ENCODE data around the gene CCDC34.

The CCDC34 gene

DNA sequence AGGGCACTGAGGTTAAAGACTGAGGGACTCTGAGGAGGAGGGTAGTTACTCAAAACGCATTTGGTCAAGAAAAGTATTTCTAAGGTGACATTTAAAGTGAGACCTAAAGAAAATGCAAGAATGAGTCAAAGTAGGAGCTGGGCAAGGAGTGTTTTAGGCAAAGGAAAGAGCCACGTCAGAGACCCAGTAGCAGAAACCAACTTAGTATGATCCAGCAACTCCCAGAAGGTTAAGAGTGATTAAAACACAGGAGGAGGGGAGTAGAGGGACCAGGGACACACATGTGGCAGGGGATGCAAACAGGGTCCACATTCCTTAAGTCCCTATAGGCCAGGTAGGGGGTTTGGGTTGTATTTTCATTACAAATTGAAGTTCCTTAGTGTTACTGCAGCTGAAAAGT, 24.3 kb upstream of the CCDC34 start:
- no peak overlapping the region for H2BK120ac ChIP-seq (ENCODE audit: low read depth, low read length)
- peak overlapping the region; percentile 5 for H3K27ac ChIP-seq (ENCODE audit: low read length, poor library complexity, severe bottlenecking)
- peak overlapping the region in 1 of 2 experiments; percentile 8 for H3K18ac ChIP-seq (ENCODE audit: low read depth in 1 of 2, low read length in 2 of 2)
- H3K23ac ChIP-seq (ENCODE audit: low read length in 2 of 2), result no peak overlapping the region
- H2AK5ac ChIP-seq (ENCODE audit: low read length, severe bottlenecking), result no peak overlapping the region
- H3K4me2 ChIP-seq (ENCODE audit: low read length, poor library complexity, severe bottlenecking), result no peak overlapping the region
- no peaks in the 10 kb centered on the region for H3K27me3 ChIP-seq (ENCODE audit: control insufficient read depth in 1 of 2, insufficient read depth in 1 of 2, low read length in 2 of 2)
- H3K36me3 ChIP-seq (ENCODE audit: control insufficient read depth in 1 of 2, insufficient read depth in 2 of 2, low read depth in 1 of 2, low read length in 2 of 2), result peaks cover 0 to 12% of the 10 kb centered on the region in 2 experiments
- H4K91ac ChIP-seq (ENCODE audit: low read length), result no peak overlapping the region
- no peak overlapping the region for H4K8ac ChIP-seq (ENCODE audit: low read length)
- no peak overlapping the region for H3K9ac ChIP-seq (ENCODE audit: low read length)
- H3K14ac ChIP-seq (ENCODE audit: low read length in 2 of 2), result no peak overlapping the region
- H2BK5ac ChIP-seq (ENCODE audit: low read depth, low read length, poor library complexity, severe bottlenecking), result no peak overlapping the region
- WGBS, result 14% methylated on average over 2 of the region's 2 CpGs
- H3K4me3 ChIP-seq (ENCODE audit: insufficient read depth in 1 of 2, low read depth in 1 of 2, low read length in 2 of 2), result no peak overlapping the region
- H3K9me3 ChIP-seq (ENCODE audit: control insufficient read depth, low read length), result no peaks in the 10 kb centered on the region
- DNase-seq, result no peak
- H2BK12ac ChIP-seq (ENCODE audit: low read length in 2 of 2), result peak overlapping the region in 1 of 2 experiments; percentile 63
- H2AFZ ChIP-seq (ENCODE audit: low read depth, low read length), result no peak overlapping the region
- no peak overlapping the region for H3K4ac ChIP-seq (ENCODE audit: low read depth in 1 of 2, low read length in 2 of 2)
- peaks cover 5% of the 10 kb centered on the region for H3K4me1 ChIP-seq (ENCODE audit: control insufficient read depth, insufficient read depth, low read depth, low read length)
- peaks cover 7% of the 10 kb centered on the region for H3K79me1 ChIP-seq (replicated peaks; ENCODE audit: low read length, poor library complexity, severe bottlenecking)
- no peak overlapping the region for H2BK15ac ChIP-seq (ENCODE audit: low read depth, poor library complexity, severe bottlenecking)

GRCh38 chr11:27386181-27386845, 23.3 kb upstream of the CCDC34 start:
- Histone ChIP-seq H3K4me2 (ENCODE audit: low read length, poor library complexity, severe bottlenecking) (no peak overlapping the region), H4K91ac (ENCODE audit: low read length) (no peak overlapping the region), H3K27ac (ENCODE audit: low read length, poor library complexity, severe bottlenecking) (peak overlapping the region; percentile 18), H3K4me1 (ENCODE audit: control insufficient read depth, insufficient read depth, low read depth, low read length) (peaks cover 4% of the 10 kb centered on the region), H3K23ac (ENCODE audit: low read length in 2 of 2) (no peak overlapping the region), H3K79me1 (replicated peaks; ENCODE audit: low read length, poor library complexity, severe bottlenecking) (peaks cover 8% of the 10 kb centered on the region), H3K18ac (ENCODE audit: low read depth in 1 of 2, low read length in 2 of 2) (no peak overlapping the region), H2BK120ac (ENCODE audit: low read depth, low read length) (no peak overlapping the region), H4K8ac (ENCODE audit: low read length) (no peak overlapping the region), H2BK5ac (ENCODE audit: low read depth, low read length, poor library complexity, severe bottlenecking) (no peak overlapping the region), H2BK12ac (ENCODE audit: low read length in 2 of 2) (no peak overlapping the region), H3K9me3 (ENCODE audit: control insufficient read depth, low read length) (no peaks in the 10 kb centered on the region), H3K14ac (ENCODE audit: low read length in 2 of 2) (no peak overlapping the region), H2AK5ac (ENCODE audit: low read length, severe bottlenecking) (peak overlapping the region; percentile 71), H2AFZ (ENCODE audit: low read depth, low read length) (no peak overlapping the region), H3K27me3 (ENCODE audit: control insufficient read depth in 1 of 2, insufficient read depth in 1 of 2, low read length in 2 of 2) (no peaks in the 10 kb centered on the region), H2BK15ac (ENCODE audit: low read depth, poor library complexity, severe bottlenecking) (no peak overlapping the region), H3K9ac (ENCODE audit: low read length) (peak overlapping the region; percentile 72), H3K36me3 (ENCODE audit: control insufficient read depth in 1 of 2, insufficient read depth in 2 of 2, low read depth in 1 of 2, low read length in 2 of 2) (peaks cover 2 to 23% of the 10 kb centered on the region in 2 experiments), H3K4ac (ENCODE audit: low read depth in 1 of 2, low read length in 2 of 2) (no peak overlapping the region), H3K4me3 (ENCODE audit: insufficient read depth in 1 of 2, low read depth in 1 of 2, low read length in 2 of 2) (no peak overlapping the region)
- DNase-seq, result no peak
- WGBS, result 90% methylated on average over 2 of the region's 4 CpGs

- no peak overlapping the region for H3K23ac ChIP-seq (ENCODE audit: low read length in 2 of 2)
- 6% methylated on average over 5 of the region's 5 CpGs for WGBS
- DNase-seq, result peak; percentile 76
These were observed 22.2 kb upstream of the CCDC34 start for GRCh38 chr11:27385245-27385644.

DNA sequence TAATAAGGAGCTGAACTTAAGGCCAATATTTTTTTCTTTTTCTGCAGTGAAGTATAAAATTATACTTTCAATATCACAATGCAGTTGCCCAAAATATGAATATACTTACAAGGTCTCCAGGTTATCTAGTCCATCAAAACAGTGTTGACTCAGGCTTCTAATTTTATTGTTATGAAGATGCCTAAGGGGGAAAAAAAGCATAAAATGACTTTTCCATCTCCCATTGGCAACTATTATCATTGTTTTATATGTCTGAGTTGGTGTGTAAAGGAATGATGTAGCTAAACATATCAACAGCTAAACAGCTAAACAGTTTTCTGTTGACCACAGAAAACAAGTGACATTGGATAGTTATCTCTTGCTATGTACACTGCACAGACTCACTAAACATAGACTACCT, 21.2 kb upstream of the CCDC34 start:
- no peak overlapping the region for H2BK12ac ChIP-seq (ENCODE audit: low read length in 2 of 2)
- H4K8ac ChIP-seq (ENCODE audit: low read length), result no peak overlapping the region
- no peak overlapping the region for H2BK5ac ChIP-seq (ENCODE audit: low read depth, low read length, poor library complexity, severe bottlenecking)
- H2AFZ ChIP-seq (ENCODE audit: low read depth, low read length), result no peak overlapping the region
- no peak overlapping the region for H2BK15ac ChIP-seq (ENCODE audit: low read depth, poor library complexity, severe bottlenecking)
- H3K4me2 ChIP-seq (ENCODE audit: low read length, poor library complexity, severe bottlenecking), result no peak overlapping the region
- H2BK120ac ChIP-seq (ENCODE audit: low read depth, low read length), result no peak overlapping the region
- H2AK5ac ChIP-seq (ENCODE audit: low read length, severe bottlenecking), result no peak overlapping the region
- H3K9me3 ChIP-seq (ENCODE audit: control insufficient read depth, low read length), result no peaks in the 10 kb centered on the region
- no peak overlapping the region for H3K23ac ChIP-seq (ENCODE audit: low read length in 2 of 2)
- no peak overlapping the region for H3K9ac ChIP-seq (ENCODE audit: low read length)
- H4K91ac ChIP-seq (ENCODE audit: low read length), result no peak overlapping the region
- H3K27me3 ChIP-seq (ENCODE audit: control insufficient read depth in 1 of 2, insufficient read depth in 1 of 2, low read length in 2 of 2), result no peaks in the 10 kb centered on the region
- H3K4me1 ChIP-seq (ENCODE audit: control insufficient read depth, insufficient read depth, low read depth, low read length), result peaks cover 5% of the 10 kb centered on the region
- no peak overlapping the region for H3K27ac ChIP-seq (ENCODE audit: low read length, poor library complexity, severe bottlenecking)
- no peak overlapping the region for H3K18ac ChIP-seq (ENCODE audit: low read depth in 1 of 2, low read length in 2 of 2)
- no peak for DNase-seq
- H3K79me1 ChIP-seq (replicated peaks; ENCODE audit: low read length, poor library complexity, severe bottlenecking), result peaks cover 18% of the 10 kb centered on the region
- H3K14ac ChIP-seq (ENCODE audit: low read length in 2 of 2), result no peak overlapping the region
- H3K4me3 ChIP-seq (ENCODE audit: insufficient read depth in 1 of 2, low read depth in 1 of 2, low read length in 2 of 2), result no peak overlapping the region
- peaks cover 6 to 43% of the 10 kb centered on the region in 2 experiments for H3K36me3 ChIP-seq (ENCODE audit: control insufficient read depth in 1 of 2, insufficient read depth in 2 of 2, low read depth in 1 of 2, low read length in 2 of 2)
- no peak overlapping the region for H3K4ac ChIP-seq (ENCODE audit: low read depth in 1 of 2, low read length in 2 of 2)

More at GRCh38 chr11:27385245-27385644, 22.2 kb upstream of the CCDC34 start:
- no peak overlapping the region for H2AK5ac ChIP-seq (ENCODE audit: low read length, severe bottlenecking)
- peak overlapping the region in 1 of 2 experiments; percentile 43 for H3K4me3 ChIP-seq (ENCODE audit: insufficient read depth in 1 of 2, low read depth in 1 of 2, low read length in 2 of 2)
- no peaks in the 10 kb centered on the region for H3K9me3 ChIP-seq (ENCODE audit: control insufficient read depth, low read length)
- H3K27me3 ChIP-seq (ENCODE audit: control insufficient read depth in 1 of 2, insufficient read depth in 1 of 2, low read length in 2 of 2), result no peaks in the 10 kb centered on the region
- H3K14ac ChIP-seq (ENCODE audit: low read length in 2 of 2), result no peak overlapping the region
- no peak overlapping the region for H2BK120ac ChIP-seq (ENCODE audit: low read depth, low read length)
- H2BK5ac ChIP-seq (ENCODE audit: low read depth, low read length, poor library complexity, severe bottlenecking), result no peak overlapping the region
- H3K36me3 ChIP-seq (ENCODE audit: control insufficient read depth in 1 of 2, insufficient read depth in 2 of 2, low read depth in 1 of 2, low read length in 2 of 2), result peaks cover 4 to 32% of the 10 kb centered on the region in 2 experiments
- H3K9ac ChIP-seq (ENCODE audit: low read length), result peak overlapping the region; percentile 72
- H3K4me1 ChIP-seq (ENCODE audit: control insufficient read depth, insufficient read depth, low read depth, low read length), result peaks cover 5% of the 10 kb centered on the region
- no peak overlapping the region for H4K91ac ChIP-seq (ENCODE audit: low read length)
- no peak overlapping the region for H3K18ac ChIP-seq (ENCODE audit: low read depth in 1 of 2, low read length in 2 of 2)
- H3K4me2 ChIP-seq (ENCODE audit: low read length, poor library complexity, severe bottlenecking), result peak overlapping the region; percentile 46
- H2BK15ac ChIP-seq (ENCODE audit: low read depth, poor library complexity, severe bottlenecking), result no peak overlapping the region
- H3K27ac ChIP-seq (ENCODE audit: low read length, poor library complexity, severe bottlenecking), result peak overlapping the region; percentile 53
- peaks cover 10% of the 10 kb centered on the region for H3K79me1 ChIP-seq (replicated peaks; ENCODE audit: low read length, poor library complexity, severe bottlenecking)
- H4K8ac ChIP-seq (ENCODE audit: low read length), result peak overlapping the region; percentile 60
- no peak overlapping the region for H2AFZ ChIP-seq (ENCODE audit: low read depth, low read length)
- H2BK12ac ChIP-seq (ENCODE audit: low read length in 2 of 2), result no peak overlapping the region
- no peak overlapping the region for H3K4ac ChIP-seq (ENCODE audit: low read depth in 1 of 2, low read length in 2 of 2)
